Hepatocyte (in vitro differentiated cells): ENCODE results near the gene HSPA4L. TPM values are rescaled to one million over a fixed set of nuclear protein-coding genes. Genes with fewer than 3 reads are reported as not detected.
A peak's percentile ranks its signal among the peaks of the same experiment; 100 is the strongest.

Experiments
- DNase-seq: peaks from one replicate; pipeline ENCODE4 v3.0.0-alpha.2; 2016; ENCODE audit warnings: low spot score
- H2AFZ ChIP-seq: fragments of 200-600 bp; sonication (generic); 2 replicates; pipeline ENCODE4 v1.6.0; 2016; ENCODE audit warnings: antibody characterized with exemption, mild to moderate bottlenecking
- H3K27ac ChIP-seq: fragments of 200-600 bp; sonication (generic); 2 replicates; pipeline ENCODE4 v1.5.1; 2016; ENCODE audit warnings: mild to moderate bottlenecking
- H3K27me3 ChIP-seq: fragments of 200-600 bp; sonication (generic); 2 replicates; pipeline ENCODE4 v1.6.1; 2016
- H3K36me3 ChIP-seq: fragments of 200-600 bp; sonication (generic); replicated peaks from 2 replicates; pipeline ENCODE4 v1.5.1; 2016; ENCODE audit warnings: low read depth; ENCODE audit not compliant: insufficient read depth
- H3K4me1 ChIP-seq: fragments of 200-600 bp; sonication (generic); 2 replicates; pipeline ENCODE4 v1.5.1; 2016; ENCODE audit warnings: mild to moderate bottlenecking, moderate library complexity; ENCODE audit not compliant: insufficient read depth
- H3K4me2 ChIP-seq: fragments of 200-600 bp; sonication (generic); 2 replicates; pipeline ENCODE4 v1.6.0; 2016
- H3K4me3 ChIP-seq: fragments of 200-600 bp; sonication (generic); 2 replicates; pipeline ENCODE4 v1.5.1; 2016; ENCODE audit warnings: mild to moderate bottlenecking
- H3K79me2 ChIP-seq: fragments of 200-600 bp; sonication (generic); 2 replicates; pipeline ENCODE4 v1.6.0; 2017; ENCODE audit warnings: mild to moderate bottlenecking
- H3K9me2 ChIP-seq: fragments of 200-600 bp; sonication (generic); replicated peaks from 2 replicates; pipeline ENCODE4 v1.6.0; 2017; ENCODE audit warnings: mild to moderate bottlenecking; ENCODE audit not compliant: insufficient read depth
- H3K9me3 ChIP-seq: fragments of 200-600 bp; sonication (generic); 2 replicates; pipeline ENCODE4 v1.5.1; 2016; ENCODE audit warnings: low read depth, mild to moderate bottlenecking
- H4K20me1 ChIP-seq: fragments of 200-600 bp; sonication (generic); 2 replicates; pipeline ENCODE4 v1.6.0; 2016; ENCODE audit warnings: mild to moderate bottlenecking; ENCODE audit not compliant: insufficient read depth, poor library complexity, severe bottlenecking
- CTCF ChIP-seq: fragments of 200-600 bp; sonication (generic); IDR thresholded peaks from 2 replicates; pipeline ENCODE4 v1.5.1; 2016; ENCODE audit warnings: antibody characterized with exemption, mild to moderate bottlenecking; ENCODE audit not compliant: poor library complexity
- EZH2 ChIP-seq: fragments of 200-600 bp; sonication (generic); IDR thresholded peaks from 2 replicates; pipeline ENCODE4 v1.6.1; 2016; ENCODE audit warnings: antibody characterized with exemption, mild to moderate bottlenecking, borderline replicate concordance
- EZH2phosphoT487 ChIP-seq: fragments of 200-600 bp; sonication (generic); IDR thresholded peaks from one replicate; pipeline ENCODE4 v1.6.1; 2018; ENCODE audit warnings: antibody characterized with exemption, mild to moderate bottlenecking, low read depth, moderate library complexity; ENCODE audit not compliant: unreplicated experiment, severe bottlenecking
- WGBS: methylation state at CpG from one replicate; pipeline ENCODE4 v1.1.6; 2016; ENCODE audit warnings: low lambda C conversion rate; ENCODE audit errors: missing lambda C conversion rate; 5-methylcytosine and 5-hydroxymethylcytosine counted together
- polyA plus RNA-seq: library from polyadenylated mRNA; unstranded; fragments of >200 nt; fragmentation: Nextera tagmentation; extraction: Ambion mirVana; gene quantifications from 2 replicates; pipeline ENCODE4 v1.2.1, GENCODE V29; 2016
- total RNA-seq: library from RNA; depleted of rRNA; stranded (reverse); fragments of >200 nt; gene quantifications from 2 replicates; pipeline ENCODE4 v1.2.3, GENCODE V29; 2014

Gene HSPA4L
- total and polyA plus RNA-seq, 2 experiments from 2014 or later: 1.7 to 2.7 TPM

- peak overlapping the region; percentile 51 for H3K27ac ChIP-seq
- TF ChIP-seq EZH2 (no peak), CTCF (no peak), EZH2phosphoT487 (no peak)
Observed at GRCh38 chr4:127781300-127782024, 660 bp upstream of the HSPA4L start.

GRCh38 chr4:127782025-127782274 lies 172 bp upstream of the HSPA4L start:
- Histone ChIP-seq H3K4me1 (no peaks in the 10 kb centered on the region), H3K9me2 (no peaks in the 10 kb centered on the region), H3K79me2 (no peaks in the 10 kb centered on the region), H3K4me2 (peak overlapping the region; percentile 95), H4K20me1 (no peaks in the 10 kb centered on the region), H3K4me3 (peak overlapping the region; percentile 54), H3K27me3 (no peaks in the 10 kb centered on the region), H3K9me3 (no peaks in the 10 kb centered on the region), H2AFZ (peak overlapping the region; percentile 79), H3K27ac (peak overlapping the region; percentile 51), H3K36me3 (no peaks in the 10 kb centered on the region)
- DNase-seq: peak; percentile 95
- no peak for TF ChIP-seq EZH2
- no peak for TF ChIP-seq EZH2phosphoT487
- TF ChIP-seq CTCF: no peak
- WGBS: 0% methylated on average over 19 of the region's 30 CpGs

More at GRCh38 chr4:127781300-127782024, 660 bp upstream of the HSPA4L start:
- 38% methylated on average over 35 of the region's 43 CpGs for WGBS
- Histone ChIP-seq H3K4me3 (peak overlapping the region; percentile 54), H3K9me3 (no peaks in the 10 kb centered on the region), H3K9me2 (no peaks in the 10 kb centered on the region), H3K36me3 (no peaks in the 10 kb centered on the region), H3K27me3 (no peaks in the 10 kb centered on the region), H3K79me2 (no peaks in the 10 kb centered on the region), H3K4me1 (no peaks in the 10 kb centered on the region), H4K20me1 (no peaks in the 10 kb centered on the region), H3K4me2 (peak overlapping the region; percentile 95), H2AFZ (peak overlapping the region; percentile 79)
- peak; percentile 72 for DNase-seq

GRCh38 chr4:127783026-127783769 lies 1.1 kb downstream of the HSPA4L start:
- H3K9me2 ChIP-seq: no peaks in the 10 kb centered on the region
- H3K36me3 ChIP-seq: no peaks in the 10 kb centered on the region
- H3K27ac ChIP-seq: peak overlapping the region; percentile 63
- peak overlapping the region; percentile 95 for H3K4me2 ChIP-seq
- no peaks in the 10 kb centered on the region for H3K79me2 ChIP-seq
- no peaks in the 10 kb centered on the region for H3K9me3 ChIP-seq
- peak; percentile 64 for DNase-seq
- H4K20me1 ChIP-seq: no peaks in the 10 kb centered on the region
- H3K4me3 ChIP-seq: peak overlapping the region; percentile 79
- peak overlapping the region; percentile 82 for H2AFZ ChIP-seq
- no peaks in the 10 kb centered on the region for H3K4me1 ChIP-seq
- H3K27me3 ChIP-seq: no peaks in the 10 kb centered on the region
- TF ChIP-seq CTCF (no peak), EZH2phosphoT487 (no peak), EZH2 (no peak)
- WGBS: 20% methylated on average over 25 of the region's 25 CpGs
